Measurements from ENCODE around the gene MSH3. TPM values are rescaled to one million over a fixed set of nuclear protein-coding genes. Genes with fewer than 3 reads are reported as not detected.
"Not testable (repeated sequence)": the region's sequence is repeated elsewhere in the genome, so short reads cannot be mapped to it uniquely, and the experiment has no call there.

The MSH3 gene
- total RNA-seq, 1 donor from 2014 or later: 12.3 TPM

DNA sequence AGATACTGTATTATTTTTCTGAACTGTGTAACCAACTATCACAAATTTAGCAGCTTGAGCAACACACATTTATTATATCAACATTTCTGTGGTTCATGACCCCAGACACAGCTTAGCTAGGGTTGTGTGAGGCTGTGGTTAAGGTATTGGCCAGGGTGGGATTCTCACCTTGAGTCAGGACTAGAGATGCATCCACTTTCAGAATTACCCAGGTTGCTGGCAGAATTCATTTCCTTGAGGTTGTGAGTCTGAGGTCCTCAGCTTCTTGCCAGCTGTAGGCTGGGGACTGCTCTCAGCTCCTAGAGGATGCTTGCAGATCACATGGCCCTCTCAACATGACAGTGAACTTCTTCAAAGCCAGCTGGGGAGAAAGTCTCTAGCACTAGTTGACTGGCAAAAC, 183.2 kb downstream of the MSH3 start:
- no peak for DNase-seq (ENCODE audit: low spot score)
- ATAC-seq: no peak

DNA sequence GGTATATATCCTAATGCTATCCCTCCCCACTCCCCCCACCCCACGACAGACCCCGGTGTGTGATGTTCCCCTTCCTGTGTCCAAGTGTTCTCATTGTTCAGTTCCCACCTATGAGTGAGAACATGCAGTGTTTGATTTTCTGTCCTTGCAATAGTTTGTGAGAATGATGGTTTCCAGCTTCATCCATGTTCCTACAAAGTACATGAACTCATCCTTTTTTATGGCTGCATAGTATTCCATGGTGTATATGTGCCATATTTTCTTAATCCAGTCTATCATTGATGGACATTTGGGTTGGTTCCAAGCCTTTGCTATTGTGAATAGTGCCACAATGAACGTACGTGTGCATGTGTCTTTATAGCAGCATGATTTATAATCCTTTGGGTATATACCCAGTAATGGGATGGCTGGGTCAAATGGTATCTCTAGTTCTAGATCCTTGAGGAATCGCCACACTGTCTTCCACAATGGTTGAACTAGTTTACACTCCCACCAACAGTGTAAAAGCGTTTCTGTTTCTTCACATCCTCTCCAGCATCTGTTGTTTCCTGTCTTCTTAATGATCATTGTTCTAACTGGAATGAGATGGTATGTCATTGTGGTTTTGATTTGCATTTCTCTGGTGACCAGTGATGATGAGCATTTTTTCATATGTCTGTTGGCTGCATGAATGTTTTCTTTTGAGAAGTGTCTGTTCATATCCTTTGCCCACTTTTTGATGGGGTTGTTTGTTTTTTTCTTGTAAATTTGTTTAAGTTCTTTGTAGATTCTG, 186.8 kb downstream of the MSH3 start:
- DNase-seq (ENCODE audit: low spot score); ATAC-seq: not testable (repeated sequence)

DNA sequence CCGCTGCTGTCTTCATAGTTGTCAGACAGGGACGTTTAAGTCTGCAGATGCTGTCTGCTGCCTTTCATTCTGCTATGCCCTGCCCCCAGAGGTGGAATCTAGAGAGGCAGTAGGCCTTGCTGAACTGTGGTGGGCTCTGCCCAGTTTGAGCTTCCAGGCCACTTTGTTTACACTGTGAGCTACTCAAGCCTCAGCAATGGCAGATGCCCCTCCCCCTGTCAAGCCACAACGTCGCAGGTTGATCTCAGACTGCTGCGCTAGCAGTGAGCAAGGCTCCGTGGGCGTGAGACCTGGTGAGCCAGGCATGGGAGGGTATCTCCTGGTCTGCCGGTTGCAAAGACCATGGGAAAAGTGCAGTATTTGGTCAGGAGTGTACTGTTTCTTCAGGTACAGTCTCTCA, 192.0 kb downstream of the MSH3 start:
- ATAC-seq: not testable (repeated sequence)

DNA sequence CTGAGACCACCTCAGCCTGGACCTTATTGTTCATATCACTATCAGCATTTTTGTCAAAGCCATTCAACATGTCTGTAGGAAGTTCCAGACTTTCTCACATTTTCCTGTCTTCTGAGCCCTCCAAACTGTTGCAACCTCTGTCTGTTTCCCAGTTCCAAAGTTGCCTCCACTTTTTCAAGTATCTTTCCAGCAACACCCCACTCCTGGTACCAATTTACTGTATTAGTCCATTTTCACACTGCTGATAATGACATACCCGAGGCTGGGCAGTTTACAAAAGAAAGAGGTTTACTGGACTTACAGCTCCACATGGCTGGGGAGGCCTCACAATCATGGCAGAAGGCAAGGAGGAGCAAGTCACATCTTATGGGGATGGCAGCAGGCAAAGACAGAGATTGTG, 195.7 kb downstream of the MSH3 start:
- ATAC-seq; DNase-seq (ENCODE audit: low spot score): not testable (repeated sequence)

More for the DNA sequence above, 192.0 kb downstream of the MSH3 start:
- DNase-seq (ENCODE audit: low spot score): not testable (repeated sequence)

DNA sequence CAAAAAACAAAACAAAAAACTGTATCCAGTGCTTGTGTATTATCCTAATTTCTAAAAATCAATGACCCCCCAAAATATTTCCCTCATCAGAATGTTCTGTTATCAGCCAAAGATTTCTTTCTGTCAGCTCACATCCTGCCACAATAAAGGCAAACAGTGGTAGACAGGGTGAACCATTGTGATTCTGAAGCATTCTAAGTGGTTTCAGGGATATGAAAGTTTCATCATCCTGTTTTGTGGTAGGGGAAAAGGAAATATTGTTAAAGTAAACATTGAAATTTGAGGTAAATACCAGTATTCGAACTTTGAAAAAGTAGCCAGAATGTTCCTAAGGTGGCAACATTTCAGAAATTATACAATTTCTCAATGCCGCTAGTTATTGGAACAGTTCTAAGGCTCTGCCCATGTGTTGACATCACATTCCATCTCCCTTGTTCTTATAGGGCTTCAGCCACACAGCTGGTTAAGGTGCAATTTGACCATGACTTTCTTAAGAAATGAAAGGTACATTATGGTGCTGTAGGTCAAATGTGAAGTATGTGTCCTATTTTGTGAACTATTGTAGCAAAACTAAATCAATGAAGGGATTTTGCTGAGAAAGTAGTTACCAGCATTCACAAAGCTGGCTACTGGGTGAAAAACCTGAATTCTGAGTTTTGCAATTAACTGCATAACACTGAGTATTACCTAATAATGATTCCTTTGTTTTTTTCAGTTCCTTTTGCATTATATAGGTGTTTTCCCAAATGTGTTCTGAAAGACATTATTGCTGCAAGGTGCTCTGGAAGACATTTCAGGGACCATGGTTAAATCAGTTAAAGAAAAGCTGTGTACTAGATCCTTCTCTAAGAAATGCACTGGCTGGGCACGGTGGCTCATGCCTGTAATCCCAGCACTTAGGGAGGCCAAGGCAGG, 198.1 kb downstream of the MSH3 start:
- ATAC-seq: no peak

DNA sequence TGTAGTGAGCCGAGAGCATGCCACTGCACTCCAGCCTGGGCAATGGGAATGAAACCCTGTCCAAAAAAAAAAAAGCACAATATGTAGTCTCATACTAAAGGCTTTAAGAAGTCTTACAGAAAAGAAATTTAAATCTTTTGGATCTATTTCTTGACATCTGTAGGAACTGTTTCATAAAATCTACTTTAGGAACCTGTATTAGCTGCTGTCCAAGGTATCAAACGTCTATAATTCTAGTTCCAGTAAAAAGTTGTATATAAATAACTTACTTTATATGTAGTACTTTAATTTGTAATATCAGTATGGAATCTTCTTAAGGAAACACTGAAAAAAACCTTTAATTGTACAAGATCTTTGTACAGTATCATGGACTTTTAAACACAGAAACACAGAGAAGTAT, 199.0 kb downstream of the MSH3 start:
- no peak for ATAC-seq
- DNase-seq (ENCODE audit: low spot score): no peak

More for the DNA sequence above, 198.1 kb downstream of the MSH3 start:
- DNase-seq (ENCODE audit: low spot score): no peak

DNA sequence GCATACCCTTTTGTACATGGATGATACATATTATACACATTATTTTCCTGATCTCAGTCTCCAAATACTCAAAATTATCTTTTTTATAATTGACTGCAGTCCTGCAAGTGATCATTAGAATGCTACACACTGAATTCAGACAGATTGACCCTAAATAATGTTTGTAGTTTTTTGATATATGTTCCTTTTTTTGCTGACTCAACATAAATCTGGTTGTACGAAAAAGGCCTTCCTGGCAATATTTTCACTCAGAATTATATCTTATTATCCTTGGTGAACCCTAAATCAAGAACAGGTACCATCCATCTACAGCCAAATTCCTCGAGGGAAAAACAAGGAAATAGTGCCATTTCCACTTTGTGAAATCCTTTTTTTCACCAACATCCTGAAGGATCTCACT, 200.1 kb downstream of the MSH3 start:
- ATAC-seq (no peak), DNase-seq (ENCODE audit: low spot score) (no peak)

DNA sequence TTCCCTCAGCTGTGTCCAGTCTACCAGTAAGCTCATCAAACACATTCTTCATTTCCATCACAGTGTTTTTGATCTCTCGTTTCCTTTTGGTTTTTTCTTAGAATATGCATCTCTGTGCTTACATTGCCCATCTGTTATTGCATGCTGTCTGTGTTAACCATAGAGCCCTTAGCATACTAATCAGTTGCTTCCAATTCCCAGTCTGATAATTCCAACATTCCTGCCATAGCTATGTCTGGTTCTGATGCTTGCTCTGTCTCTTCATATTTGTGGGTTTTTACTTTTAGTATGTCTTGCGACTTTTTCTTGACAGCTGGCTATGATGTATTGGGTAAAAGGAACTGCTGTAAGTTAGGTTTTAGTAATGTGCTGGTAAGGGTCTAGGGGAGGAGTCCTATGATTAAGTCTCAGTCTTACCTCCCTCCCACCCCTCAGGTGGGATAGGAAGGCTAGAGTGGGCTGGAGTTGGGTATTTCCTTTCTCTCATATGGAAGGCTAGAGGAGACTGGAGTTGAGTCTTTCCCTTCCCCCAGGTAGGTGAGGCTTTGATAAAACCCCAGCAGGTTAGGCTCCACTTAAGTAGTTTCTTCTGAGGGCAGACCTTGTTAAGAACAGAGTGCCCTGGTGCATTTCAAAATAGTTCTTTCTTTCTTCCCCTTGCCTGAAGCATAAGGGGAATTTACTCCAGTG, 206.6 kb downstream of the MSH3 start:
- no peak for DNase-seq (ENCODE audit: low spot score)
- ATAC-seq: no peak

DNA sequence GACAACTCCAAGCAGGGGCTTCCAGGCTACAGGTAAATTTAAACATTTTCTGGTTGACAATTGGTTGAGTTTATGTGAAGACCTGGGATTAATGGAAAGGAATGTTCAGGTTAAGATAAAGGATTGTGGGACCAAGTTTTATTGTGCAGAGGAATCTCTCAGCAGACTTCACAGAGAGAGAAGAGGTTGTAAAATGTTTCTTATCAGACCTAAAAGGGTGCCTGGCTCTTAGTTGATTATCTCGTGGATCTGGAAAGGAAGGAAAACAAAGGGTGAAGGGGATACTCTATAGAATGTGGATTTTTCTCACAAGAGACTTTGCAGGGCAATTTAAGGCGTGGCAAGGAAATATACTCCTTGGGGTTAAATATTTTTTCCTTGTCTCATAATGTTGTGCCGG, 209.3 kb downstream of the MSH3 start:
- DNase-seq (ENCODE audit: low spot score) (no peak), ATAC-seq (no peak)

DNA sequence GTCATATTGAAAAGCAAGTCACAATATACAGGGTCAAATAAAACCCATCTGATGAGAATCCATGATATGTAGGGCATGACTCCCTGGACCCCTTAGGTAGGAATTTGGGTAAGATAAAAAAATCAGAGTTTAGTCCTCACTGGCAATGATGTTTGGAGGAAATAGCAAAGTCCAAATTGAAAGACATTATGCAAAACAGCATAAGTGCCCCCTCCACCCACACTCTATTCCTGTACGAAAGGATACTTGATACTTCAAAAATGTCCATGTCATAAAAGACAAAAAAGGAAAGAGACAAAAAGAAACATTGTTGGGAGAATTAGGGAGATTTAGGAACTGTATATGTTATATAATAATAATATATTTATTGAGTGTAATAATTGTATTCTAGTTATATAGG, 209.7 kb downstream of the MSH3 start:
- no peak for DNase-seq (ENCODE audit: low spot score)
- ATAC-seq: no peak

DNA sequence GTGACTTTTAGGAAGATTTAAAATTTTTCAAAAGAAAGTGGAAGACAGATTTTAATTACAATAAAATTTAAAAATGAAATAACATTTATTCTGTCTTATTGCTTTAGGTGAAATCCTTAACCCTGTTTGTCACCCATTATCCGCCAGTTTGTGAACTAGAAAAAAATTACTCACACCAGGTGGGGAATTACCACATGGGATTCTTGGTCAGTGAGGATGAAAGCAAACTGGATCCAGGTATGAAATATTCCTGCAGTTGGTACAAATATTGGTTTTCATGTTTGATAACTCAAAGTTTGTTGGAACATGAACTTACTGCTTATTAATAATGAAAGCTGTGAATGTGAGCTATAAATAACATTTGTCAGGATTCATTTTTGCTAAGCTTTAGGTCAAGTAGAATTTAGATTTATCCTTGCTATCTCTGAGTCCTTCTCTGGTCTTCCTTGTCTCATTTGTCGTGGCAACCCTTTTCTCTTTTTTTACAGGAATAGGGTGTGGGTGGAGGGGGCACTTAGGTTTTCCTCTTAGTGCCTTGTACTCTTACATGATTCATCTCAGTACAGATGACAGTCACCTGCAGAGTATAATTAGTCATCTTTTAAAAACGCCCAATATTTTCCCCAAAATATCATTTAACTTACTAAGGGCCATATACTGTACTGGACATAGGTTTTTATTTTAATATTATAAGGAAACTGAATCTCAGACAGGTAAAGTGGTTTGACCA, 210.4 kb downstream of the MSH3 start:
- DNase-seq (ENCODE audit: low spot score) (no peak), ATAC-seq (no peak)

DNA sequence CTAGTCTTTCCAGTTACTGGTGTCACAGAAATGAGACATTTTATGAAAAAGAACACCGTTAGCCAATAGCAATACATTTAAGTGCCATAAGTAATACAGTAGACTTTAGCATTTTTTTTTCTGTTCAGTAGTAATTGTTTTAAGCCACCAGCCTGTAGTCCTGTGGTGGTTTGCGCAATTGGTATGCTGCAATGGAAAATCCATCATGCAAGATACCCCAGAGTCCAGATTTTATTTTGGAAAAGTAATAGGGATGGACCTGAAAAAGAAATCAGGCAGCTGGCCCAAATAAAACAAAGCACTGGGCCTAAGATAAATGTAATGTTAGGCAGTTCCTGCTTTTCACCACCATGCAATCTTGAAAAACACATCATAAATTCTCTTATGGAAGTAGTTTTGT, 211.1 kb downstream of the MSH3 start:
- ATAC-seq (no peak), DNase-seq (ENCODE audit: low spot score) (no peak)

DNA sequence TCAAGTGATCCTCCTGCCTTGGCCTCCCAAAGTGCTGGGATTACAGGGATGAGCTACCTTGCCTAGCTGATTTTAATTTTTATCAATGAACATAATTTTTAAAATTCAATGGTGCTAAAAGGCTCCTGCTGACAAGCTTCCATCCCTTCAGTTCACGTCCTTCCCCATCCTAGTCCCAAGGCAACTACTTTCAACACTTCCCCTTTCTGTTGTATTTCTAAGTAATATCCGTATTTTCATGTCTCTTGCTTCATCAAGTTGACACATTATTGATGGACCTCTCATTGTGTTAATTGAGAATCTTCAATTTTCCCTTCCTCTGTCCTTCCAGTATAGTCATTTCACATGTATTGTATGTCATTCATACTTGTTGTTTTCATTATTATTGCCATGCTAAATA, 211.9 kb downstream of the MSH3 start:
- ATAC-seq: no peak
- no peak for DNase-seq (ENCODE audit: low spot score)

DNA sequence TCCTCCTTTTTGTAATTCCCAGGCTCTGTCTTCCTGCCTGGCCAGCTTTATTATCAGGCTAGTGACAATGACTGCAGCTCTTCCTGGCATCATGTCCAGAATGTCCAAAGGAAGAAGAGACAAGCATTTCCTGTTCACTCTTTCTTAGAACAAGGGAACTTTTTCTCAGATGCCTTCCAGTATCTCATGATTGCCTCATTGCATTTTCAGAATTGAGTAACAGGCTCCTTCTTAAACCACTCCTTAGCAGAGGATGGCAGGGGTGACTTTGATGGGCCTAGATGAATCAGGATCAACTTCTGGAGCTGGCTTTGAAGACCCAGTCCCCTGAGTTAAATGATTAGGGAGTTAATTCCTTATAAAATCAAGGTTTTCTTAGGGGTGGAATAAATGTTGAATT, 212.8 kb downstream of the MSH3 start:
- no peak for ATAC-seq

DNA sequence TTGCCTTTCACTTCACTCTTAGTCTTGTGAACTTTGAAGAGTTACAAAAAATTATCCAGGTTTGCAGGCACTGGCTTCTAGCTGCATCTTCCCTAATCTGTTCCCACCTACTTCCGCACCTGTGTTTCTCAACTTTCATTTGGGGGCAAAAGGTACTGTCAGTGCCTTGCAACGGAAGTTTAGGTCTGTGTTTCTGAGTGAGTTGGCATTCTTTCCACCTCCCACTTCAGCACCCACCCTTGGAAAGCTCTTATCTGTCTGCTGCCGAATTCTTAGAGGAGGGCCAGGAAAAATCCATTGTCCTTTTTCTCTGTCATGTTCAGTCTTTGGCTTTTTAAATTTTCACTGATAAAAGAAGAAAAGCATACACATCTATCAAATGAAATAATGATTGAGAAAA, 216.0 kb downstream of the MSH3 start:
- ATAC-seq (no peak), DNase-seq (ENCODE audit: low spot score) (no peak)

More for the DNA sequence above, 212.8 kb downstream of the MSH3 start:
- no peak for DNase-seq (ENCODE audit: low spot score)

DNA sequence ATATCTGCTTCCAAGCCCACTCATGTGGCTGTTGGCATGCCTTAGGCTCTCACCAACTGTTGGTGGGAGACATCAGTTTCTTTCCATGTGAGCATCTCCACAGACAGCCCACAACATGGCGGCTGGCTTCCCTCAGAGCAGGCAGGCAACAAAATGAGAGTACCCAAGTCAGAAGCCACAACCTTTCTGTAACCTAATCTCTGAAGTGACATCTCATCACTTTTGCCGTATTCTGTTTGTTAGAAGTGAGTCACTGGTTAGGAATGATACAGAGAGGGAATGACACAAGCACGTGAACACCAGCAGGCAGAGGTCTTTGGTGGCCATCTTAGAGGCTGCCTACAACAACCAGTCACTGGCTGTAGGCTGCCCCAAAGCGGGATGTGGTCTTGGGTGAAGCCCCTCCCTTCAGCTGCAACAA, 217.1 kb downstream of the MSH3 start:
- ATAC-seq (no peak), DNase-seq (ENCODE audit: low spot score) (no peak)

DNA sequence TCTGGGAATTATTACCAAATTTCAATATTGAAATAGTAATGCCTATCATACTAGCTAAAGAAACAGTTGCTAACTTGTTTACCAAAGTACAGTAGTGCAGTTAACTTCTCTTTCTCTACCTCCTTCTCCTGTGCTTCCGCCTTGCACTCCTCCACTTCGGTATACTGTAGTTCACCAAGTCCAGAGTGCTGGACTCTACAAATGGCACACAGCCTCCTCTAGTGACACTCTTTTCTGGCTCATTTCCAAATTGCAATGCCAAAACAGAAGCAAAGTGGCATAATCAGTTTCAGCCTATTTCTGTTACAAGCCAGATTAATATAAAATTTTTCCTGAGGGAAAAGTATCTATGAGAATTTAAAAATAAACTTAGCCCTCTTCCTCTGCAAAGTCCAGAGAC, 219.7 kb downstream of the MSH3 start:
- peak; percentile 91 for ATAC-seq
- DNase-seq (ENCODE audit: low spot score): peak; percentile 48

DNA sequence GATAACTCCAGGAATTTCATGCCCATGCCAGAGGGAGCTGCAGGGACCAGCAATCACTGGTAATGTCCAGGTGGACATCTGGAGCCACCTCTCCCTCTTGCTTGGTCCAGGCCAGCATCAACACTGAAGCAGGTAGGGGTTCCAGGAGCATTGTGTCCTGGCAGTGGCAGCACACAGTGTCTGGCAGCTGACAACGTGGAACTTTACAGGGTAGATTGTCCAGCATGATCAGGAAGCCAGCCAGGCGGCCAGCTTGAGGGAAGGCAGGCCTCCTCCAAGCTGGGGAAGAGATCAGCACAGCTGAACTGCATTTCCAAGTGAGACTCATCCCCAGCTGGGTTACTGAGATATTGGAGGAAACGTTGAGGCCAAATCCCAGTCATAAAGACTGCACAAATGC, 223.1 kb downstream of the MSH3 start:
- ATAC-seq (peak; percentile 69), DNase-seq (ENCODE audit: low spot score) (no peak)

DNA sequence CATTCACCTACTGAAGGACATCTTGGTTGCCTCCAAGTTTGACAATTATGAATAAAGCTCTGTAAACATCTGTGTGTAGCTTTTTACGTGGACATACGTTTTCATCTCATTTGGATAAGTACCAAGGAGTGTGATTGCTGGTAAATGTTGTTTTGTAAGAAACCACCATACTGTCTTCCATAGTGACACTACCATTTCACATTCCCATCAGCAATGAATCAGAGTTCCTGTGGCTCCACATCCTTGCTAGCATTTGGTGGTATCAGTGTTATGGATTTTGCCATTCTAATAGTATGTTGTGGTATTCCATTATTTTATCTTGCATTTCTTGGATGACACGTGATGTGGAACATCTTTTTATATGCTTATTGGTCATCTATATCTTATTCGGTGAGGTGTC, 227.3 kb downstream of the MSH3 start:
- no peak for DNase-seq (ENCODE audit: low spot score)

DNA sequence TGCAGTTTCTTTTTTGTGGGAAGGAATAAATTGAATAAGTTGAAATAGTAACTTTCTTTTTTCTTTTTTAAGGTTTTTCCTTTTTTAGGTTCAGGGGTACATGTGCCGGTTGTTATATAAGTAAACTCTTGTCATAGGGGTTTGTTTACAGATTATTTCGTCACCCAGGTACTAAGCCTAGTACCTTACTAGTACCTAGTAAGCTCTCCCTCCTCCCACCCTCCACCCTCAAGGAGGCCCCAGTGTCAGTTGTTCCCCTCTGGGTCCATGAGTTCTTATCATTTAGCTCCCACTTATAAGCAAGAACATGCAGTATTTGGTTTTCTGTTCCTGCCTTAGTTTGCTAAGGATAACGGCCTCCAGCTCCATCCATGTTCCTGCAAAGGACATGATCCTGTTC, 228.9 kb downstream of the MSH3 start:
- not testable (repeated sequence) for ATAC-seq; DNase-seq (ENCODE audit: low spot score)

More for the DNA sequence above, 227.3 kb downstream of the MSH3 start:
- no peak for ATAC-seq
